Fibroblast of villous mesenchyme (primary cell): ENCODE data around the gene MGST2. TPM values are rescaled to one million over a fixed set of nuclear protein-coding genes. Genes with fewer than 3 reads are reported as not detected.

ENCODE experiments used
- DNase-seq: peaks from one replicate; pipeline ENCODE4 v3.0.0-alpha.2; 2010; ENCODE audit warnings: low read depth
- H3K4me3 ChIP-seq: 2 replicates; pipeline ENCODE4 v1.5.1; 2011; ENCODE audit warnings: low read depth, mild to moderate bottlenecking, low read length
- CTCF ChIP-seq: IDR thresholded peaks from 2 replicates; pipeline ENCODE4 v1.5.1; 2012; ENCODE audit warnings: low read depth, mild to moderate bottlenecking, low read length; ENCODE audit not compliant: insufficient read depth
- total RNA-seq: library from RNA; depleted of rRNA; stranded (reverse); fragments of >200 nt; gene quantifications from 2 replicates; pipeline ENCODE4 v1.2.3, GENCODE V29; 2012

The MGST2 gene
- total RNA-seq, 1 donor = 16.8 TPM

GRCh38 chr4:139725236-139725635 lies 59.6 kb downstream of the MGST2 start:
- TF ChIP-seq CTCF = no peak
- no peak overlapping the region for H3K4me3 ChIP-seq
- no peak for DNase-seq

- DNase-seq = no peak
- H3K4me3 ChIP-seq = no peak overlapping the region
- no peak for TF ChIP-seq CTCF
Measured at GRCh38 chr4:139726615-139727014, 61.0 kb downstream of the MGST2 start.

GRCh38 chr4:139728146-139728545 lies 62.5 kb downstream of the MGST2 start:
- no peak for DNase-seq
- H3K4me3 ChIP-seq = no peak overlapping the region
- no peak for TF ChIP-seq CTCF

- DNase-seq = no peak
- TF ChIP-seq CTCF = no peak
- no peak overlapping the region for H3K4me3 ChIP-seq
Measured at GRCh38 chr4:139728840-139729239, 63.2 kb downstream of the MGST2 start.

GRCh38 chr4:139732991-139733570 lies 67.5 kb downstream of the MGST2 start:
- DNase-seq = no peak
- TF ChIP-seq CTCF = no peak
- H3K4me3 ChIP-seq = no peak overlapping the region

GRCh38 chr4:139734201-139734874 lies 68.7 kb downstream of the MGST2 start:
- no peak for TF ChIP-seq CTCF
- peak; percentile 84 for DNase-seq
- H3K4me3 ChIP-seq = peak overlapping the region; percentile 53
